ENCODE data around the gene LRRC27.
"Not testable (repeated sequence)": the region's sequence is repeated elsewhere in the genome, so short reads cannot be mapped to it uniquely, and the experiment has no call there.

LRRC27 gene

DNA sequence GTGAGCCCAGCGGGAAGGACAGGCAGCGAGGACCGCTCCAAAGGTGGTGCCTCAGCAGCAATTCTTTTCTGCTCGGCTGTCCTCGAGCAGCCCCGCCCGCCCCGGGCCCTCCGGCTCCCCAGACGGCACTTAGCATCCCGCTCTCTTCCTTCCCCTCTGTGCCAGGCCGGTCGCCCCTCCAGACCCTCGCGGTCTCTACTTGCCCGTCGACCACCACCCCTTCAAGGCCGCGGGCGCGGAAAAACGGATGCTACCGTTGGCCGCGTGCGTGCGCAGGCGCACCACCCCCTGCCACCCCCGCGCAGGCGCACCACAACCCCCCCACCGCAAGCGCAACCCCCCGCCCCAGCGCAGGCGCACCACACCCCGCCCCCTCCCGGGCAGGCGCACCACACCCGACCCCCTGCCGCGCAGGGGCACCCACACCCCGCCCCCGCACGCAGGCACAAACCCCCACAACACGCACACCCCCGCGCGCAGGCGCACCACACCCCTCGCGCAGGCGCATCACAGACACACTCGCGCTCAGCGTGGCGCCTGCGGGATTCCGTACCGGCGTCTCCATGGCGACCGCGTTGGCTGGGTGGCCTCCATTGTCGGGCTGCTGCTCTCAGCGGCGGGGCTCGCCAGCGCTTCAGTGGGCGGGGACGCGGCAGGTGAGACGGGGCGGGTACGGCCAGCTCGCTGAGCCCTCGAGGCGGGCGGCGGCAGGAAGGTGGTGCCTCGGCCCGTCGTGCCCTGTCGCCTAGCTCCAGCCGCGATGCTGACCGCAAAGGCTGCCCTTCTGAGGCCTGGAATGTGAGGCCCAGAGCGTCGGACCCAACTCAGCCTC is at the start of gene LRRC27:
Gene LRRC27, plus strand, starts transcription at position 593 of the 832 bp plus-strand sequence. CDS start 1,332 bp downstream, outside the sequence.
- FAIRE-seq, result no peak

DNA sequence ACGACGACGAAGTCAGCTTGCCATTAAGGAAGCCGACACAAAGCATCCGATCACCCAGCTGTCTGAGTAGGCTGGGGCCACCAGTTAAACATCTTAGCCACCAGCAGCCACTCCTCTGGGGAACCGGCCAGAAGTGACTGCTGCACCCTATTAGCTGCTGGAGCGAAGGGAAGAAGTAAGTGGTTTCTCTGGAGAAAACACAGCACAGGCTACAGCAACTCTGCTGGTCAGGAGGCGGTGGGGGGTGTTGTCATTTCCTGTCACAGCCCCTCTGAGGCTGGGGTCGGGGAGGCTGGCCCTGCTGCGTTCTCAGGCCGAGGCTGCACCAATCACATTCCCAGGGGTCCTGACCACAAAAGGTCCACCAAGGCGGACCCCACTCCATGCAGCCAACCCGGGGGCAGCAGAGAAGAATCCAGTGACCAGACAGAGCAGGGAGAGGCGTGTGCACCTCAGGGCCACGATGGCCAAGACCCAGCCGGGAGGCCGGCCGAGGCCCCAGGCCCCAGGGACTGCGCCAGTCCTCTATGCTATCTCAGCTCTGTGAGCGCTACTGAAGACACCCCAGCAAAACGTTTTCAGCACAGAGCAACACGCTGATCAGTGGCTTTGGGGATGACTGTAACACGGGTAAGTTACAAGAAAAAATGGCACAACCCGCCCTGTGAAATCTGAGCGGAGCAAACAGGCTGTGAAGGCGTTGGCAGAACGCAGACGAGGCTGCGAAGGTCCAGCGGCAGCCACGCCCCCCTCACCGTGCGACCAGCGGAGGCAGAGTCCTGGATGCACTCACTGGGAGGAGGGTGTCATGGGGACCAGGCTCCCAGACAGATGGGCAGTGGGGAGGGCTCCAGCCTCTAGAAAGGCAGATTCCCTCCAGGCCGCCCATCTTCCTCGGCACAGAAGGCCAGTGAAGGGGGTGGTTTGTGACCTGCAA is 49.1 kb upstream of the LRRC27 start:
- FAIRE-seq, result no peak

DNA sequence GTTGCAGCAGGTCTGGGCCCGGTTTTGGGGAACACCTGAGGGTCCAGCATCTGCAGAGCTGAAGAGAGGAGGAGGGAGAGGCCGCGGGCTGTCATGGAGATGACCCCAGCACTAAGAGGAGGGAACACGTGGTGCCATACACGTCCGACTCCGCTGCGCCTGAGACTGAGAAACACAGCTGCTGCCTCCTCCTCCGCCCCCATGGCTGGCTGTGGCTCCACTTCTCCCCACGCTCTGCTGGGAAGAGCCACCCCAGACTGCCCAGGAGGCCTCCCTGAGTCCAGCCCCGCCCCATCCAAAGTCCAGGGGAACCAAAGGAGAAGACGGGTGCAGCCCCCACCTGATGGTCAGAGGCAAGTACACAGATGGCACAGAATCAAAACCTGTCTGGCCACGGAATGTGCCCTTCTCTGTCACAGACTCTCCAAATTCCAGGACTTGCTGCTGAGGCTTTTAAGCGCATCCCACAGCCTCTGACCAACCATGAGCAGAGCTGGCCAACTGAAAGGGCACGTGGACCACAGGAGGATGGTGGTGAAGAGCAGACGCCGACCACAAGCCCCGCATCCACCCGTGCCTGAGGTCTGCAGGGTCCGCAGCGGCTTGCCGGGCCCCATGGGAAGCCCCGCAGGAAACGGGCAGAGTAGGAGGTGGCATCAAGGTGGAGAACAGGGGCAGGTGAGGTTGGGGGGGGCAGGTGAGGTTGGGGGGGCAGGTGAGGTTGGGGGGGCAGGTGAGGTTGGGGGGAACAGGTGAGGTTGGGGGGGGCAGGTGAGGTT is 48.2 kb upstream of the LRRC27 start:
- no peak for FAIRE-seq

DNA sequence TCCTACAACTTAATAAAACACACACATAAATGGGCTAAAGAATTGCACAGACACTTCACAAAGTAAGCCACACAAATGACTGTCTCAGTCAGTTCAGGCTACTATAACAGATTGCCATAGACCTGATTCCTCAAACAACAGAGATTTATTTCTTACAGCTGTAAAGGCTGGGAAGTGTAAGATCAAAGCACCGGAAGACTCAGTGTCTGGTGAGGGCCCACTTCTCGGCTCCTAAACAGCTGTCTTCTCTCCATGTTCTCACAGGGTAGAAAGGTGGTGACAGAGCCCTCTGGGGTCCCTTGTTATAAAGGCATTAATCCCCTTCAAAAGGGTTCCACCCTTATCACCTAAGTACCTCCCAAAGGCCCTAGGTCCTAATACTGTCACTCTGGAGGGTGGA is 42.6 kb upstream of the LRRC27 start:
- FAIRE-seq, result no peak

DNA sequence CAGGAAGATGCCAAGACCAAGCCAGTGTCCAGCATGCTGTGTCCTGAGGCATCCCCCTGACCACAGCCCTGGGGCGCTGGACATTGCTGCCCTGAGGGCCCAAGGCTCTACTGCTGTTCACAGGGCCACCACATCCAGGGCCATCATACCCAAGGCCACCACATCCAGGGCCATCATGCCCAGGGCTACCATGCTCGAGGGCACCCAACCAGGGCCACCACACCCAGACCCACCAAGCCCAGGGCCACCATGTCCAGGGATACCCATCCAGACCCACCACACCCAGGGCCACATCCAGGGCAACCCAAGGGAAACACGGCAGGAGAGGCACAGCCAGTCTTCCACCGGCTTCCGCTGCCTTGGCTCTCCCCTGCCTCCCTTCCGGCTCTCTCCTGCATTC is 41.4 kb upstream of the LRRC27 start:
- no peak for FAIRE-seq

DNA sequence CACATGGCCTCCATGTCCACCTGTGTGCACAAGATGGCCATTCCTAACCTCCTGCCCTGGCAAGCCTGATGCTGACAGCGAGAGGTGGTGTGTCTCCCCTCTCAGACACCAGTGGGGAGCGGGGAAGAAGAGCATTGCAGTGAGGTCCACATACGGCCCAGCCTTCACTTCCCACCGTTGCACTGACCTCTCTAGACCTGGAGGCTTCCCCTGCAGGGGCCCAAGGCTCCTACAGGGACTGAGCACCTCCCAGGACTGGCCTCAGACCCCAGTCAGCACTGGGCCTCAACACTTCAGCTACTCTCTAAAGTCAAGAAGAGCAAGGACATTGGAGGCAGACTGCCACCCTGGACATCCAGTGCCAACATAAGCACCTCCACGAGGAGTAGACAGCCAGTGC is 40.2 kb upstream of the LRRC27 start:
- no peak for FAIRE-seq

DNA sequence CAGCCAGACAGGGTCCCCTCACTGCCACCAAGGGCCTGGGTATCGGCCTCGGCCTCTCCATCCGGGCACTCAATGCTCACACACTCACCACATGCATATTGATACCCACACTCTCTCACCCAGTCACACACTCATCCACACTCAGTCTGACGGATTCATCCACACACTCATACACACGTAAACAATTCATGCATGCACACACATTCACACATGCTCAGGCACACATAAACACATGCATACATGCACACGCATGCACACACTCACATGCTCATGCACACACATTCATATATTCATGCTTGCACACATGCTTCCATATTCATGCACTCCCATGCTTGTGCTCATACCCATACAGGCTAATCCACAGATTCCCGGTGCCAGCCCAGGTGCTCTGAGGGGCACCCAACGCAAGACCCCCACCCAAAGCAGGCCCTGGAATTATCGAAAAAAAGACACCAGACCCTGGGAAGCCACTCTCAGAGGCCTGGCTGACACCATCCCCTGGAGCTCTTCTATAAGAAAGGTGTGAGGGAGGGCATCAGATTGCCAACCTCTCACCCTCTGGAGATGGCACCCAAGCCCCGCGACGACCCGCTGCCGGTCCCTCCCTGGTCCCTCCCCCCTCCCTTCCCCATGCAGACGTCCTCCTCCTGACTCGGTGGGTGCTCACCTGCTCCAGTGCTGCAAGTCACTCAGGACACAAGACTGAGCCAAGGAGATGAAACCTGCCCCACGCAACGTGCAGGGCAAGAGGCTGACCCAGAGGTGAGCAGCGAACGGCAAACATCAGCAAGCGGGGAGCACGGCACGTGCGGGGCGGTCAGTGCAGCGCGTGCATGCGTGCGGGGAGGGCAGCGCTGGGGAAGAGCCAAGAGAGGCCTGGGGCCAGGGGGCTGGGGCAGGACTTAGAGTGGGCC is 39.4 kb upstream of the LRRC27 start:
- FAIRE-seq, result no peak

DNA sequence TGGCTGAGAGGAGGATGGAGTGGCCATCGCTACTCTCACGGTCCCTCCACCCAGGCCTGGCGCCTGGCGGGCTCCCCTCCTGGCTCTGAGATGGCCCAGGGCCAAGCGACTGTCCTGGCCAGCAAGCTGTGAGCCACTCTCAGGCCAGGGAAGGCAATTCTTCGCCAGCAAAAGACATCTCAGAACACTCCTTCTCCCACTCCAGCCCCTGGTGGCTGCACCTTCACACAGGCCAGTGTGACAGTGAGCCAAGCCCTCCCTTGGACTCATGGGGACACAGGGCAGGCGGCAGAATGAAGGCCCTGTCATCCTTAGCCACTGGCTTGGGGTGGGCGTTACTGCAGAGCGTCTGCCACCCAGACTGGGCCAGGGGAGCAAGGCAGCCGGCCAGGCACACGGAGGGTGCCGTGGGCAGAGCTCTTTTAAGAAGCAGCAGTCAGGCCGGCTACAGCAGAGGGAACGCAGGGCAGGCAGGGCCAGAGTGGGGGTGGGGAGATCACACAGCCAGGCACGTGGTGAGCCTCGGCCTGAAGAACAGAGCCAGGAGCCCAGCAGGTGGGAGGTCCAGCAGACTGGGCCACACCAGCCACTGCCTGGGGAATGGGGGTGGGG is 38.7 kb upstream of the LRRC27 start:
- no peak for FAIRE-seq

DNA sequence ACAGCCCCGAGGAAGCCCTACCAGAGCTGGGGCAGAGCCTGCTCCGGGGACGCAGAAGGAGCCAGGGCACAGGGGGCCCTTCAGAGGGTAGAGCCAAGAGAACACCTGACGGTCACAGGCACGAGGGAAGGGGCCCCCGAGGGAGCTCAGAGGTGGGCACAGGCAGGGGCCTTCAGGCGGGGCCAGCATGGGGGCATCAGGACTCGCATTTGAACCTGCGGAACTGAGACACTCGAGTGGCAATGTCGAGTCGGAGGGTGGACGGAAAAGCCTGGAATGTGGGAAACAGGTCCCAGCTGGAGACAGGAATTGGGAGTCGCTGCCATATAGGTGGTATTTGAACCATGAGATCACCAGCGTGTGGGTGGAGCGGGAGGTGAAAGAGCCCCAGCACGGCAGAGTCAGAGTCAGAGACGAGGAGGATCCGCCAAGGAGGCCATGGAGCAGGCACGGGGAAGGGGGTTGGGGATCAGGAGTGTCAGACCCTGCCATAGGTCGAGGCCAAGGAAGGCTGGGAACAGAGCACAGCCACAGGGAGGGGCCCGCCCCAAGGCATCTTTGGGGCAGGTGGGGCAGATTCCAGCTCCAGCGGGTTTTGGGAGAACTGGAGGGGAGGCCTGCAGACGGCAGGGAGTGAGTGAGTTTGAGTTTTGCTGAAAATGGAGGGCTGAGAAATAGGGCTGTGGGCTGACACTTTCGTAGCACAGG is 38.0 kb upstream of the LRRC27 start:
- FAIRE-seq, result no peak

DNA sequence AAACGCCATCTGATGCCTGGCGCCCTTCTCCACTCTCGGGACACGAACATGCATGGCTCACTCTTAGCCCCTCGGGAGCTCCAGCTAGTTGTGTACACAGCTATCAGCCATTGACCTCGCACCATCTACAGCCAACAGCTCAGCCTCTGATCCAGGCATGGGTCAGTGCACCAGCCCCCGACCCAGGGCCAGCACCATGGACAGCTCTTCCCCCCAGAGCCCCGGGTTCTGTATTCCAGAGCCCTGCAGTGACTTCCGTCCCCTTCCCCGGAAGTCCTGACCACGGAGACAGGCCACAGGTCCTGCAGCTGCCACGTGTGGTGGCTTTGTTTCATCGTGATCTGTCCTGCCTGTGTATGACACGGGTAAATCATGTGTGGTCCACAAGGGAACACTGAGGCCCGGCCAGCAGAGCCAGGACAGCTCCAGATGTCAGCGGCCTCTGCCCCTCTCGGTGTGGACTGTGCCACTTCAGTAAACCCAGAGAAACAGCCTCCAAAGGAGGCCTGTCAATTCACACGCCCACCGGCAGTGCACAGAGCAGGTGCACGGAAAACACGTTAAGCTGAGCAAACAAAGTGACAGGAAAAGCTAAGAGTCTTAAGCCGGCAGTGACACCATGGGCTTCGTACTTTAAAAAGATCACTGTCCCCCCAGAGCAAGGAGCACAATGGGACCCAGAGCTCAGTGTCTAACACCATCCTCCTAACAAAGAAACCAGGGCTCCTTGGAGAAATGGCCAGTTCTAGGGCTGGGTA is 37.3 kb upstream of the LRRC27 start:
- no peak for FAIRE-seq

DNA sequence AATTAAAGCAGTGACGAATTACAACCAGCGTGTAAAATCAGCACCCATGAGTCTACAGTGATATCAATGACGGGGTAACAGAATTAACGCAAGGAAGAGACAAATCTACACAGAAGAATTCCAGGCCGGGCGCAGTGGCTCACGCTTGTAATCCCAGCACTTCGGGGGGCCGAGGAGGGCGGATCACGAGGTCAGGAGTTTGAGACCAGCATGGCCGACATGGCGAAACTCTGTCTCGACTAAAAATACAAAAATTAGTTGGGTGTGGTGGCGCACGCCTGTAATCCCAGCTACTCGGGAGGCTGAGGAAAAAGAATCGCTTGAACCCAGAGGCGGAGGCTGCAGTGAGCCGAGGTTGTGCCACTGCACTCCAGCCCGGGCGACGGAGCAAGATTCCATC is 36.5 kb upstream of the LRRC27 start:
- FAIRE-seq, result not testable (repeated sequence)

DNA sequence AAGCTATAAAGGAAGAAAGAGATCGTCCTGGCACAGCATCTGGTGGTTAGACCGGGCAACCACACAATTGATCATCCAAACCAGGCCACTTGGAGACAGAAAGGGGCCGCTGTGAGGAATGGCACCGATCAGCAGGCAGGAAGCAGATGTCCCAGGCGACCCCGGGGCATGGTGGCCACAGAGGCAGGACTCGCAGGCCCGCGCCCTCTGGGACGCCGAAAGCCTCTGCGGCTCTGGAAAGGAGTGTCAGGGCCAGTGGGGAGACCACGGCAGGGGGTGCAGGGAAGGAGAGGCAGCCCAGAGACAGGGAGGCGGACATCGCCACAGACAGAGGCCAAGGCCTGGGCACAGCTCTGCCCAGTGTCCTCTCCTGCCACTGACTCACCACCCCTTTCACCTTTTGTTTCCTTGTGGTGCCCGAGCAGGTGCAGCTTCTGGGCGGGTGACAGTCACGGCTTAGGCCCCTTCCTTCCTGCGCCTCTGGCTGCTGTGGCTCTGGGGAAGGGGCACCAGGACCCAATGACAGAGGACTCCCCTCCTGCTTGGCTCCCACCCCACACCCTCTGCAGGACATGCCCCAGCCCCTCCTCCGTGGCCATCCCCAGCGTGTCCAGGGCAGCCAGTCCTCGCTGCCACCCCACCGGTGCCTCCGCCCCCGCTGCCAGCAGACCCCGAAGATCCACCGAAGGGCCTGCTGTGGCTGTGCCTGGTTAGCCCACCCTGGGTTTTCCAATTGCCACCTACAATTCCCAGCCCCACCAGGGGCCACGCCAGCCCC is 35.1 kb upstream of the LRRC27 start:
- no peak for FAIRE-seq

DNA sequence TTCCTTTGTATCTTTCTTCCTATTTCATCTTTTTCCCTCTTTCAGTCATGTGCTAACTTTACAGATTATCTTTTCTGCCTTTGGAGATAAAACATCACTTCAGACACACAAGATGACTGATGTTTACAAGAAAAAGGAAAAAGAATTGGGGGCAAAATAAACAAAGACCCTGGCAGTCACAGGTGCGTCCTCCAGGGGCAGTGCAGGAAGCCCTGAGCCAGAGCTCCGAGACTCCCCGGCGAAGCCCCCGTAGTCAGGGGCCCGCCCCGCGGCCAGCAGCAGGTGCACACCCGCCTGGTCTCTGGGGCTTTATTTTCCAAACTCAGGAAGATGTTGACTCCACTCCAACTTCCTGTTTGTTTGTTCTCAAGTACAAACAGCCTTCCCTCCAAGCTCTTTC is 34.5 kb upstream of the LRRC27 start:
- FAIRE-seq, result no peak

DNA sequence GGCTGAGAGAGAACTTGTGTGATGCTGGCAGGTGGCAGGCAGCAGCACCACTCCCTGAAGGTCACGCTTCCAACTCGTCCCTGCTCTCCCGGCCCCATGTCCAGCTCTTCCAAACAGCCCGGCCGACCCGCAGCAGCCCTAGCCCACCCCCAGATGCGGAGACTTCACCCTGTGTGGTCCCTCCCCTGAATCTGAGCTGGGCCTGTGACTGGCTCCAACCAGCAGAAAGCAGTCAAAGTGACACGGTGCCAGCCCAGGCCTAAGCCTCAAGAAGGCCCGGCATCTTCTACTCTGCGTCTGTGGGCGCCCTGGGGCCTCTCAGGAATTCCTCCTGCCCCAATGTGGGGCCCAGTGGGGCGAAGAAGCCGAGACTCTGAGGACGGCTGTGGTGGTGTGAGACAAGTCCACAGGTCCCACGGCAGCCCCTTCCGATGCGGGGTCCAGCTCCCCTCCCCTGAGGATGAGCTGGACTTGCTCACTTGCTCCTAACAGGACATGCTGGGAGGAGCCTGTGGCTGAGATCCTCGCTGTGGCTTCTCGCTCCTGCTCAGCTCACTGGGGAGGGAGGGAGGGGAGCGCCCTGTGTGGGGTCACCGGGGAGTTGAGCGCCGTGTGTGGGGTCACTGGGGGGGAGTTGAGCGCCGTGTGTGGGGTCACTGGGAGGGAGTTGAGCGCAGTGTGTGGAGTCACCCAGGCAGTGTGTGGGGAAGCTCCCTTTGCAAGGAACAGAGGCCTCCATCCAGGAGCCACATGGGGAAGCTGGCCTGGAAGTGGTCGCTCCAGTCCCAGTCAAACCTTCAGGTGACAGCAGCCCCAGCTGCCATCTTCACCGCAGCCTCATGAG is 33.7 kb upstream of the LRRC27 start:
- FAIRE-seq, result no peak

DNA sequence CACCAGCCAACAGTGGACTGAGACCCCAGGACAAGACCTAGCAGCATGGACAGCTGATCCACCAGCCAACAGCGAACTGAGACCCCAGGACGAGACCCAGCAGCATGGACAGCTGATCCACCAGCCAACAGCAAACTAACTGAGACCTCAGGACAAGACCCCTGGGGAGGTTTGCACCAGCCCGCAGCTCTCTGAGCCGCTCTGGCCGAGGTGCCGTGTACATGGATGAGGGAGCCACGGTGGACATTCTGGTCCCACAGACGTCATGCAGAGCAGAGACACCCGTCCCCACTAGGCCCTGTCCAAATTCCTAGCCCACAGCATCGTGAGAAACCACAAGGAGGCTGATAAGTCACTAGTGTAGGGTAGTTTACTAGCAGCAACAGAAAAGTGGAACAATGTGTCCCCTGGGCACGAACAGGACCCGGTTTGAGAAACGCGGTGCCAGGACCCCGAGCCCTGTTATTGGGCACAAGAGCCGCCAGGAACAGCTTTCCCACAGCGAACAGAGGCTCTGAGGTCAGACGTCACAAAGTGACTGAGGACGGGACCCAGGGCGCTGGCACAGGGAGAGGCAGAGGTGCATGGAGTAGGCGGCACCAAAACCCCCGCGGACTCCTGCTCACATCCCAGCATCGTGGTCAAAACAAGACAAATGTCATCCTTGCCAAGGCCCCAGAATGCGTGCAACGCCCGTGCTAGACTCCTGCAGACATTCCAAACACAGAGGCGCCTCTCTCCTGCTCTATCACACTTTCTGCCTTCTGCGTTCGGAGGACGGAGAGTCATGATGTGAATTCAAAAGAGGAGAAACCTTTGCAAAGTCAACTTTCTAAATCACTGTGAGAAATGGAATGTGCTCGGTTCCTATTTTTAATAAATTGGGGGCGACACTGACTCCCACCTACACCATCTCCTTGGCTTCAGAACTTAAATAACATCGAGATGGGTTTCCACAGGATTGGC is 32.3 kb upstream of the LRRC27 start:
- no peak for FAIRE-seq

DNA sequence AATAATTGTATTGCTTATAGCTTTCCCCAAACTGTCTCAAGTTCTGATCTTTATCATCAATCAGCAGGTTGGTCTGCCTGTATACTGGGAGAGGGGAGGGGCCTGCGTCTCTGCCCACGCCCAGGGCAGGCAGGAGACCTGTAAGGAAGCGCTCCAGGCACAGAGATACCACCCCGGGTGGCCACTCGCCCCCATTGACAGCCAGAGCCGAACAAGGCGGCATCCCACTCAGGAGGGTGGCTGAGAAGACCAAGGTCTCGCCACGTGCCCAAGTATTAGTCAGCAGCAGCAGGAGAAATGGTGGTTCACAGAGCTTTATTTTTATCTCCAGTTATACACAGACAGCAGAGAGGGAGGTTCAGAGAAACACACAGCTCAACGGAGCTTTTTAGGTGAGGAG is 31.4 kb upstream of the LRRC27 start:
- no peak for FAIRE-seq

Data from islet of Langerhans (tissue), 1 donor.